MM.1S (cell line): ENCODE results near the gene PDE11A.

Experiments used
- EZH2 ChIP-seq: fragments of 300-600 bp; sonication (generic); optimal IDR thresholded peaks from 2 replicates; pipeline ENCODE3; 2017; ENCODE audit warnings: low read depth, mild to moderate bottlenecking, antibody characterized with exemption, low read length, mixed read lengths
- EZH2phosphoT487 ChIP-seq: fragments of 300-600 bp; sonication (generic); IDR thresholded peaks from 2 replicates; pipeline ENCODE4 v1.6.1; 2018; ENCODE audit warnings: antibody characterized with exemption, low read length
- TF ChIP-seq, protein P1 (sequence below): fragments of 300-600 bp; sonication (generic); IDR thresholded peaks from 2 replicates; pipeline ENCODE4 v1.5.1; 2016; ENCODE audit warnings: antibody characterized with exemption, low read length, mixed read lengths

DNA sequence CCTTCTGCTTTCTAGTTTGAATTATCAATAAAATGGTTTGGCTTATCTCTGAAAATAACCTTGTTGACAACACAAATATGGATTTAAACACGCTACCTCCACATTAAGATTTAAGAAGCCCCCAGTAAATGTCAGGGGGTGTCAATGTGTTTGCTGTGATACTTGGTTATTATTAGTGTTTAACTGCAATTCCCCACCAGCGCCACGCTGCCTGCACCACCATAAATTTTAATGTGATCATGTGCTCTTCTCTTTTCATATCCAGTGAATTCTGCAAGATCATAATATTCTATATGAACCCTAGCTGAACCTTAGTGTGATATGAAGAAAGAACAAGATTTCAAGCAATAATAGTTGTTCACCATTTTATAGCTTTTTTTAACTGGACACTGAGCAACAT lies 349.3 kb downstream of the PDE11A start:
- TF ChIP-seq EZH2phosphoT487 (no peak), EZH2 (no peak)
- TF ChIP-seq, protein P1, sequence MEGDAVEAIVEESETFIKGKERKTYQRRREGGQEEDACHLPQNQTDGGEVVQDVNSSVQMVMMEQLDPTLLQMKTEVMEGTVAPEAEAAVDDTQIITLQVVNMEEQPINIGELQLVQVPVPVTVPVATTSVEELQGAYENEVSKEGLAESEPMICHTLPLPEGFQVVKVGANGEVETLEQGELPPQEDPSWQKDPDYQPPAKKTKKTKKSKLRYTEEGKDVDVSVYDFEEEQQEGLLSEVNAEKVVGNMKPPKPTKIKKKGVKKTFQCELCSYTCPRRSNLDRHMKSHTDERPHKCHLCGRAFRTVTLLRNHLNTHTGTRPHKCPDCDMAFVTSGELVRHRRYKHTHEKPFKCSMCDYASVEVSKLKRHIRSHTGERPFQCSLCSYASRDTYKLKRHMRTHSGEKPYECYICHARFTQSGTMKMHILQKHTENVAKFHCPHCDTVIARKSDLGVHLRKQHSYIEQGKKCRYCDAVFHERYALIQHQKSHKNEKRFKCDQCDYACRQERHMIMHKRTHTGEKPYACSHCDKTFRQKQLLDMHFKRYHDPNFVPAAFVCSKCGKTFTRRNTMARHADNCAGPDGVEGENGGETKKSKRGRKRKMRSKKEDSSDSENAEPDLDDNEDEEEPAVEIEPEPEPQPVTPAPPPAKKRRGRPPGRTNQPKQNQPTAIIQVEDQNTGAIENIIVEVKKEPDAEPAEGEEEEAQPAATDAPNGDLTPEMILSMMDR: no peak
